ENCODE measurements around the gene POU2AF1.

DNA sequence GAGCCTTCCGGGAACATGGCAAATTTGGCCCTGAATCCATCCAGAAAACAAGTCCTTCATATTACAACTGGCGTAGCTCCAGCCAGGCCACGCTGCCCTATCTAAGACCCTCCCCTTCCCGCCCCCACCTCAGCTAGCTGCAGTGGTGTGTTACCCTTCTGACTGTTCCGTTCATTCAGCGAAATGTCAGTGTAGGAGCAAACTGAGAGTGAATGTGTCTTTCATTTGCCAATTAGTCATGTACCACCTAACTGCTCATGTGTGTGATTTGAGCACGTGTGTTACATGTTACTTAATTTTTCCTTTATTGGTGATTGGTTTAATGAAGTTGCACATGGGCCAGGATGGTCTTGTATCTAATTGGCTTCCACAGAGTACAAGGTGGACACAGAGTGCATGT, 34.8 kb upstream of the POU2AF1 start:
- TF ChIP-seq POLR2A (IDR thresholded peaks at IDR 0.05) = no peak
- TF ChIP-seq, protein P1, sequence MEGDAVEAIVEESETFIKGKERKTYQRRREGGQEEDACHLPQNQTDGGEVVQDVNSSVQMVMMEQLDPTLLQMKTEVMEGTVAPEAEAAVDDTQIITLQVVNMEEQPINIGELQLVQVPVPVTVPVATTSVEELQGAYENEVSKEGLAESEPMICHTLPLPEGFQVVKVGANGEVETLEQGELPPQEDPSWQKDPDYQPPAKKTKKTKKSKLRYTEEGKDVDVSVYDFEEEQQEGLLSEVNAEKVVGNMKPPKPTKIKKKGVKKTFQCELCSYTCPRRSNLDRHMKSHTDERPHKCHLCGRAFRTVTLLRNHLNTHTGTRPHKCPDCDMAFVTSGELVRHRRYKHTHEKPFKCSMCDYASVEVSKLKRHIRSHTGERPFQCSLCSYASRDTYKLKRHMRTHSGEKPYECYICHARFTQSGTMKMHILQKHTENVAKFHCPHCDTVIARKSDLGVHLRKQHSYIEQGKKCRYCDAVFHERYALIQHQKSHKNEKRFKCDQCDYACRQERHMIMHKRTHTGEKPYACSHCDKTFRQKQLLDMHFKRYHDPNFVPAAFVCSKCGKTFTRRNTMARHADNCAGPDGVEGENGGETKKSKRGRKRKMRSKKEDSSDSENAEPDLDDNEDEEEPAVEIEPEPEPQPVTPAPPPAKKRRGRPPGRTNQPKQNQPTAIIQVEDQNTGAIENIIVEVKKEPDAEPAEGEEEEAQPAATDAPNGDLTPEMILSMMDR (IDR thresholded peaks at IDR 0.05) = no peak

Data from tibial nerve (tissue), 3 donors.